GM18517 (cell line): Measurements from ENCODE around the gene FPGS.

Experiments
- ATAC-seq: cut with Tn5 transposase; IDR thresholded peaks from one replicate; pipeline ENCODE4 v1.9.1; 2021; ENCODE audit warnings: mild to moderate bottlenecking, moderate library complexity; ENCODE audit not compliant: unreplicated experiment

Gene FPGS

GRCh38 chr9:127856094-127856728 is 53.5 kb downstream of the FPGS start:
- no peak for ATAC-seq

- ATAC-seq: no peak
These were observed 54.0 kb downstream of the FPGS start for GRCh38 chr9:127856729-127857116.

- no peak for ATAC-seq
These were observed 54.6 kb downstream of the FPGS start for GRCh38 chr9:127857278-127857677.

- no peak for ATAC-seq
These were observed 55.4 kb downstream of the FPGS start for GRCh38 chr9:127858041-127858512.

GRCh38 chr9:127860260-127860659 is 57.6 kb downstream of the FPGS start:
- ATAC-seq: no peak

GRCh38 chr9:127860779-127861178 is 58.1 kb downstream of the FPGS start:
- no peak for ATAC-seq

GRCh38 chr9:127862075-127863011 is 59.7 kb downstream of the FPGS start:
- ATAC-seq: no peak

GRCh38 chr9:127863191-127863621 is 60.5 kb downstream of the FPGS start:
- no peak for ATAC-seq
